Measurements from ENCODE around the gene RPUSD4.

The RPUSD4 gene

DNA sequence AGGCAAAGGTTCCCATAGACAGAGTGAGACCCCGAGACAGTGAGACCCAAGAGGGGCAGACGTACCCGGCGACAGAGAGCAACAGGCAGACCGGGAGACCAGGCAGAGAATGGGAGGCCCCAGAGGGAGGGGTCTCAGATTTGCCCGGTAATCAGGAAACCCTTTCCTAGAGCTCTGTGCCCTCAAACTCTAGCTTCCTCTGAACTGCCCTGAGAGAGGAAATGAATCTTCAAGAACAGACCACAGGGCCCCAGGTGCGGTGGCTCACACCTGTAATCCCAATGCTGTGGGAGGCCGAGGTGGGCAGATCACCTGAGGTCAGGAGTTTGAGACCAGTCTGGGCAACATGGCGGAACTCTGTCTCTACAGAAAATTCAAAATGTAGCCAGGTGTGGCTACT is 47.7 kb downstream of the RPUSD4 start:
- Histone ChIP-seq H3K9ac (ENCODE audit: low read length) (no peak overlapping the region), H3K9me3 (ENCODE audit: control insufficient read depth, insufficient read depth, low read depth, low read length) (no peaks in the 10 kb centered on the region), H3K36me3 (ENCODE audit: control insufficient read depth, insufficient read depth, low read length) (no peaks in the 10 kb centered on the region), H3K27me3 (ENCODE audit: control insufficient read depth, insufficient read depth, low read length) (peaks cover 16% of the 10 kb centered on the region; the same call in 1 of the 2 replicates), H3K4me1 (ENCODE audit: control insufficient read depth, insufficient read depth, low read length) (peaks cover 57% of the 10 kb centered on the region), H3K27ac (ENCODE audit: low read depth, low read length) (no peak overlapping the region), H3K4me3 (ENCODE audit: low read depth, low read length) (no peak overlapping the region)

DNA sequence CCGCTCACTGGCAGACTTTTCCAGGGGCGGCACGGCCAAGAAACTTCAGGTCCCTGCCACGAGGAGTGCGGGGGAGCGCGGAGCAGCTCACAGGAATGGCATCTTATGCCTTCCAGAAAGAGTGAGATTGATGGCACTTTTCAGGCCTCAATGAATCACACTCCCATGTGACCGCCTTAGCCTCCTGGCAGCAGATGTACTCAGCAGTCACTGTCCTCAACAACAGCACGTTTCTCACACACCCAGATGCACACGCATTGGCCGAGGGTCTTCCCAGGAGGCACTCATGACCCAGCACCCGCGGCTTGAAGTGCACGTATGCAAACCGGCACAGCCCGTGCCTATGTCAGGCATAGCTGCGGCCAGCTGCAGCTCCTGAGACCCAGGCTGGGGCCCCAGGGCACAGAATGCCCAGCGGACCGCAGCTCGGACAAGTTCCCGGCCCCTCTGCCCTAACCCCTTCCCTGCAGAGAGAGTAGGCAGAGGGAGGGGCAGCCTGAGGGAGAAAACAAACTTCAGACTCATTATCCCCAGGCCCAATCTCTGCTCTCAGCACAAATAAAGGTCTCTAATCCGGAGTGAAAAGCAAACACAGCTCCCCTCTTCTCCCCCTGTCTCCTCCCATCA is 48.3 kb downstream of the RPUSD4 start:
- Histone ChIP-seq H3K27me3 (ENCODE audit: control insufficient read depth, insufficient read depth, low read length) (peaks cover 16% of the 10 kb centered on the region; the same call in 1 of the 2 replicates), H3K27ac (ENCODE audit: low read depth, low read length) (no peak overlapping the region), H3K4me3 (ENCODE audit: low read depth, low read length) (no peak overlapping the region; the same call in 1 of the 2 replicates), H3K9me3 (ENCODE audit: control insufficient read depth, insufficient read depth, low read depth, low read length) (no peaks in the 10 kb centered on the region), H3K9ac (ENCODE audit: low read length) (no peak overlapping the region), H3K4me1 (ENCODE audit: control insufficient read depth, insufficient read depth, low read length) (peaks cover 60% of the 10 kb centered on the region), H3K36me3 (ENCODE audit: control insufficient read depth, insufficient read depth, low read length) (no peaks in the 10 kb centered on the region)

DNA sequence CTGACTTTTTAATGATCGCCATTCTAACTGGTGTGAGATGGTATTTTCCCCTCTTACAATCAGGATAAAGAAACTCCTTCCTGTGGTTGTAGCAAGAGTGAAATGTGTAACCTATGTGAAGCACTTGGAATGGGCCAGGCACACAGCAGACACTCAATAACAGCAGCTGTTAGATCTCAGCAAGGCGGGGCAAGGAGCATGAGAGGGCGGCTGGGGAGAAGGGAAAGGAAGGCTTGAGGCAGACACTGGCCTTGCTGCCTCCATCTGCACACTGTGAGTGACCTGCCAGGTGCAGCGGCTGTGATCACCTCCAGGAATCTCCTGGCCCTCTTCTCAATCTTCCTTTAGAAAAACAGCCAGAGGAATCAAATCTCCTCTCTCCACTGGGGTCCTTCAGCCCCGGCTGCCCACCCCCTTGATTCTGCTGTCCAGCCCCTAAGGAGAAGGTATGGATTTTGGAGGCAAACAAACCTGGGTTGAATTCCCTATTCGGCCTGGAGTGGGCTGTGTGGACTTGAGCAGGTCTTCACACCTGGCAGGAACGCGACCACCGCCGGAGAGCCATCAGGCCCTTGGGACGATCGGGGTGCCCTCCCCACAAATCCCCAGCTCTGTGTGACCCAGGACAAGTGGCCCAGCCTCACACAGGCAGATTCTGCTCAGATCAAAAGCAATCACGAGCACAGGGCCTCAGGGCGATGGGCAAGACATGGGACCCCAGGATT is 49.0 kb downstream of the RPUSD4 start:
- Histone ChIP-seq H3K9ac (ENCODE audit: low read length) (no peak overlapping the region), H3K36me3 (ENCODE audit: control insufficient read depth, insufficient read depth, low read length) (no peaks in the 10 kb centered on the region), H3K9me3 (ENCODE audit: control insufficient read depth, insufficient read depth, low read depth, low read length) (no peaks in the 10 kb centered on the region), H3K4me1 (ENCODE audit: control insufficient read depth, insufficient read depth, low read length) (peaks cover 67% of the 10 kb centered on the region), H3K27ac (ENCODE audit: low read depth, low read length) (no peak overlapping the region), H3K4me3 (ENCODE audit: low read depth, low read length) (no peak overlapping the region), H3K27me3 (ENCODE audit: control insufficient read depth, insufficient read depth, low read length) (peaks cover 16% of the 10 kb centered on the region; the same call in 1 of the 2 replicates)

DNA sequence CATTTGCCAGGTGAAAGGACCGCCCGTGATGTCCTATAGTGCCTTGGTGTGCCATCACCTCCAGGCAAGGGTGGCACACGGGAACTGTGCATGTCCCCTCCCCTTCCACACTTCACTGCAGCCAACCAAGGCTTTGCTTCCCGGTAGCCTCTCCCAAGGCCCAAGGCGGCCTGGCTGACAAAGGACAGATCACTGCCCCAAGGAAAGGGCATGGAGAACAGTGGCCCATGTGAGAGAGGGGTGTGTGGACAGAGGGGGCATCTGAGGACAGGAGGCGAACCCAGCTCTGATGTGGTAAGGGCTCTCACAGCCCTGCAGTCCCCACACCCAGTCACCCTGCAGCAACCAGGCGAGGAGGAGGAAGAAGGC is 50.4 kb downstream of the RPUSD4 start:
- H3K36me3 ChIP-seq (ENCODE audit: control insufficient read depth, insufficient read depth, low read length) = no peaks in the 10 kb centered on the region
- peaks cover 53% of the 10 kb centered on the region for H3K4me1 ChIP-seq (ENCODE audit: control insufficient read depth, insufficient read depth, low read length)
- peaks cover 13% of the 10 kb centered on the region; the same call in 1 of the 2 replicates for H3K27me3 ChIP-seq (ENCODE audit: control insufficient read depth, insufficient read depth, low read length)
- H3K27ac ChIP-seq (ENCODE audit: low read depth, low read length) = no peak overlapping the region
- H3K4me3 ChIP-seq (ENCODE audit: low read depth, low read length) = no peak overlapping the region
- no peak overlapping the region for H3K9ac ChIP-seq (ENCODE audit: low read length)
- no peaks in the 10 kb centered on the region for H3K9me3 ChIP-seq (ENCODE audit: control insufficient read depth, insufficient read depth, low read depth, low read length)

DNA sequence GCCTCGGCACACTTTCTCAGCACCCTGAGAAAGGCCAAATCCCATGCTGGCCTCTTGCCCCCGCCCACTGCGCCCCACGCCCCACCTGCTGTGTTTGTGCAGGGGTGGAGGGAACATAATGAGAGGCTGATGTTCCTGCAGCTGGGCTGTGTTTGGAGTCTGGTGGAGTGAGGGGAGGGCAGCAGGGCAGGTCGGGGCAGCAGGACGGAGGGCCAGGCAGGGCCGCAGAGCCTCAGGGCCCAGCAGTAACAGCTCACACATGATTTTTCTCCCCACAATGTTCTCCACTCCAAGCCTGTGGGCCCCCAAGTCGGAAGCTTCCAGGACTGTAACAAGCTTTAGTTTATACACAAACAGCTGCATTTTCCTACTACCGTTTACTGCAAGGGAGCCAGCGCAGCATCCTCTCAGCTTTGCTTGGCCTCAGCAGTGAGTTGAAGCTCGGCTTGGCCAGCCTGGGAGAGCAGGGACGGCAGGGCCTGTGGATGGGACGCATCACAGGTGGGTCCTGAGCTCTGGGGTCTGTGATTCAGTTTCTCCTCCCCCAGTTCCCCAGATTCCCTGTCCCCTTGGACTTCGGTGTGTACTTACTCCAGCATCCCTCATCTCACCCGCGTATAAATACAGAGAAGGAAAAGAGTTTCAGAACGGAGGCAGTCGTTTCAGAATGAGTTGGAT is 51.0 kb downstream of the RPUSD4 start:
- Histone ChIP-seq H3K36me3 (ENCODE audit: control insufficient read depth, insufficient read depth, low read length) (no peaks in the 10 kb centered on the region), H3K9me3 (ENCODE audit: control insufficient read depth, insufficient read depth, low read depth, low read length) (no peaks in the 10 kb centered on the region), H3K4me3 (ENCODE audit: low read depth, low read length) (no peak overlapping the region), H3K9ac (ENCODE audit: low read length) (no peak overlapping the region), H3K27ac (ENCODE audit: low read depth, low read length) (no peak overlapping the region), H3K27me3 (ENCODE audit: control insufficient read depth, insufficient read depth, low read length) (peaks cover 12% of the 10 kb centered on the region; the same call in 1 of the 2 replicates), H3K4me1 (ENCODE audit: control insufficient read depth, insufficient read depth, low read length) (peaks cover 50% of the 10 kb centered on the region)

DNA sequence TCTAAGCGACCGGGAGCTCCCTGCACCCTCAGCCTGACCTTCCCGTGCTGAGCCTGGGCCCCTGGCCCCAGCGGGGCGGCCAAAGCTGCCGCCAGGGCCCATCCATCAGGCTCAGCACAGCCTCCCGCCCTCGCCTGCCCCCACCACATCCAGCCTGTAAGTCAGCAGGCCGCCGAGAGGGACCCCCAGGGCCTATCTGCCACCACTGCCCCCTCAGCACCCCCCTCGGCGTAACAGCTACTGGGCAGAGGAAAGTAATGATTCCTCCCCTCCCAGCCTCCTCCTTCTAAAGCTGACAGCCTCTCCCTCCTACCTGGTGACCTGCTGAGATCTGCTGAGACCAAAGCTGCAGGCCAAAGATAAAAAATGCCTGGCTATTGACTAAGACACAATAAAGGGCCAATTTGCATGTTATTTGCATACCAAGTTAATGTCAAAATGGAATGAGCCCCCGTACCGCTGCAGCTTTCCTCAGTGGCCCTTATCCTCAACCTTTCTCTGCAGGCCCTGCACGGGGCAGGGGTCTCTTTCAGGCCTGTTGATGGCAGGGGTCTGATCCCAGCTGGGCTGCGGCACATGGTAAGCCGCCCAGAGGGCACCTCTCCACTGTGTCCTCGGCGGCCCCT is 51.6 kb downstream of the RPUSD4 start:
- H3K4me1 ChIP-seq (ENCODE audit: control insufficient read depth, insufficient read depth, low read length) = peaks cover 50% of the 10 kb centered on the region
- peaks cover 12% of the 10 kb centered on the region; the same call in 1 of the 2 replicates for H3K27me3 ChIP-seq (ENCODE audit: control insufficient read depth, insufficient read depth, low read length)
- no peak overlapping the region for H3K4me3 ChIP-seq (ENCODE audit: low read depth, low read length)
- H3K9me3 ChIP-seq (ENCODE audit: control insufficient read depth, insufficient read depth, low read depth, low read length) = no peaks in the 10 kb centered on the region
- no peak overlapping the region for H3K9ac ChIP-seq (ENCODE audit: low read length)
- no peaks in the 10 kb centered on the region for H3K36me3 ChIP-seq (ENCODE audit: control insufficient read depth, insufficient read depth, low read length)
- no peak overlapping the region for H3K27ac ChIP-seq (ENCODE audit: low read depth, low read length)

DNA sequence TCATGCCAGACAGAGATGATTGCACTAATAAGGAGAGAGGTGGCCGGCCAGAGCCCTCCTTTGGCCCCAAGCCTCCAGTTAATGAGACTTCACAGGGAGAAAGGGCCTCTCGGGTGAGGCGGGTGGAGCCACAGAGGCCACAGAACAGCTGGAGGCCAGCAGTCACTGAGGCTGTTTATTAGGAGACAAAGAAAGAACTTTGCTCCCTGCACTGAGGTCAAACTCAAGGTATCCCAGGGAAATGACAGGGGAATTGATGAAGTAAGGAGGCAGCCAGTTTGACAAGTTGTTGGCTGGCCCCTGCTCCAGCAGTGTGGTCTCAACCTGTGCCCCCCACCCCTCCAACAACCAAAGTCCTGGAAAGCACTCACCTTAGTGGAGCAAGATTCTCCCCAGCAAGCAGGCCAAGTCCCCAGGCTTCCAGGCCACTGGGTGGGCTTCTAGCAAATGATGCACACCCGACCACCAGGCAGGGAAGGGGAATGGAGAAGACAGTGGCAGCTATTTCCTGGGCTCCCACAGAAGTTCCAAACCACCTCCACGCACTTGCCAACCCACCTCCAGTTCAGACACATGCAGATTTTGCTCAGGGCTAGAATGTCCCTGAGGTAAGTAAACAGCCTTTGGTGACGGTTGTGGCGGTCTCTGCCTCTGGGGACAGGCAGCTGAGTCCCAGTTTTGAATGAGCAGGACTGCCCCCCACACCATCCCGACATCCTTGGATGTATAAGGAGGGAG is 53.2 kb downstream of the RPUSD4 start:
- no peak overlapping the region for H3K9ac ChIP-seq (ENCODE audit: low read length)

DNA sequence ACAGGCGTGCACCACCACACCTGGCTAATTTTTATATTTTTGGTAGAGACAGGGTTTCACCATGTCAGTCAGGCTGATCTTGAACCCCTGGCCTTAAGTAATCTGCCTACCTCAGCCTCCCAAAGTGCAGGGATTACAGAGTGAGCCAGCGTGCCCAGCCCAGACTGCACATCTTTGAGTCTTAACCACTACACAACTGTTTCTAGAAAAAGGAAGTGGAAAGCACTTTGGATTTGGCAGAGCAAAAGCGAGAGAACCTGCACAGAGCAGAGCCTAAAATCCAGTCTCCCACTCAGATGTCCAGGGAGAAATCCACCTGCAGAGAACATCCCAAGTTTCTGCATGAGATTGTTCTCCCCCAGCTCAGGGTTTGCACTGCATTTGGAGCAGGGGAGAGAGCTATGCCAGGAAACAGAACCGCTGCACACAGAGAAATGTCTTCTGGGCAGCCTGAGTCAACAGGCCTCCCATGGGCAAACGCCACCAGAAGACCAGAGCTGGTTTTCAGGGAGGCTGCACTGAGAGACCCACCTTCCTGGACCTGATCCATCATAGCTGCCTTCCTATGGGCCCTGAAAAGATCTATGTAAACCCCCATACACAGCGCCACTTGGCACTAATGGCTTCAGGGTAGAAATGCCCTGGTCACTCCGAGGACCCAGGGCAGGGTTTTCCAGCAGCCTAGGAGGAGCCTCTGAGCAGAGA is 54.0 kb downstream of the RPUSD4 start:
- H3K9ac ChIP-seq (ENCODE audit: low read length) = no peak overlapping the region
- H3K36me3 ChIP-seq (ENCODE audit: control insufficient read depth, insufficient read depth, low read length) = no peaks in the 10 kb centered on the region
- peaks cover 48% of the 10 kb centered on the region for H3K4me1 ChIP-seq (ENCODE audit: control insufficient read depth, insufficient read depth, low read length)
- no peak overlapping the region for H3K27ac ChIP-seq (ENCODE audit: low read depth, low read length)
- no peaks in the 10 kb centered on the region; the same call in 1 of the 2 replicates for H3K27me3 ChIP-seq (ENCODE audit: control insufficient read depth, insufficient read depth, low read length)
- H3K9me3 ChIP-seq (ENCODE audit: control insufficient read depth, insufficient read depth, low read depth, low read length) = no peaks in the 10 kb centered on the region
- no peak overlapping the region for H3K4me3 ChIP-seq (ENCODE audit: low read depth, low read length)

More for the DNA sequence above, 53.2 kb downstream of the RPUSD4 start:
- Histone ChIP-seq H3K4me1 (ENCODE audit: control insufficient read depth, insufficient read depth, low read length) (peaks cover 55% of the 10 kb centered on the region), H3K27ac (ENCODE audit: low read depth, low read length) (no peak overlapping the region), H3K27me3 (ENCODE audit: control insufficient read depth, insufficient read depth, low read length) (peaks cover 7% of the 10 kb centered on the region; the same call in 1 of the 2 replicates), H3K36me3 (ENCODE audit: control insufficient read depth, insufficient read depth, low read length) (no peaks in the 10 kb centered on the region), H3K4me3 (ENCODE audit: low read depth, low read length) (no peak overlapping the region), H3K9me3 (ENCODE audit: control insufficient read depth, insufficient read depth, low read depth, low read length) (no peaks in the 10 kb centered on the region)

DNA sequence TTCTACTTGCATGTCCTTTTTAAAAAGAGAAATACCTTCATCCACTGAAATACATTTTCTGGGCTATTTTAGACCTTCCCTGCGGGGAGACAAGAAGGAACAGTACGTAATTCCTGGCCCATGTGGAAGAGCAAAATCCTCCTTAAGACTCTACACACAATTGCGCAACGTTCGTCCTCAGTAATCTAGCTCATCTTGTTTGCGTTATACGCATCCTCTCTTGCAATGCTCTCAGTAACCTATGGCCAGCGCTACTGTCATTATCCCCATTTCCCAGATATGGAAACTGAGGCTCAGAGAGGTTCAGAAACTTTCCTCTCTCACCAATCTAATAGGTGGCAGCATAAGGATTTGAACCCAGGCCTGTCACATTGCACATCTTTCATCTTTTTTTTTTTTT is 54.6 kb downstream of the RPUSD4 start:
- Histone ChIP-seq H3K27ac (ENCODE audit: low read depth, low read length) (no peak overlapping the region), H3K36me3 (ENCODE audit: control insufficient read depth, insufficient read depth, low read length) (no peaks in the 10 kb centered on the region), H3K27me3 (ENCODE audit: control insufficient read depth, insufficient read depth, low read length) (no peaks in the 10 kb centered on the region), H3K9ac (ENCODE audit: low read length) (no peak overlapping the region), H3K9me3 (ENCODE audit: control insufficient read depth, insufficient read depth, low read depth, low read length) (peaks cover 3% of the 10 kb centered on the region; the same call in 1 of the 2 replicates), H3K4me1 (ENCODE audit: control insufficient read depth, insufficient read depth, low read length) (peaks cover 48% of the 10 kb centered on the region), H3K4me3 (ENCODE audit: low read depth, low read length) (no peak overlapping the region)
